ENCODE data around the gene C12orf60. TPM values are rescaled to one million over a fixed set of nuclear protein-coding genes. Genes with fewer than 3 reads are reported as not detected.
"Not testable (repeated sequence)": the region's sequence is repeated elsewhere in the genome, so short reads cannot be mapped to it uniquely, and the experiment has no call there.

The C12orf60 gene, protein sequence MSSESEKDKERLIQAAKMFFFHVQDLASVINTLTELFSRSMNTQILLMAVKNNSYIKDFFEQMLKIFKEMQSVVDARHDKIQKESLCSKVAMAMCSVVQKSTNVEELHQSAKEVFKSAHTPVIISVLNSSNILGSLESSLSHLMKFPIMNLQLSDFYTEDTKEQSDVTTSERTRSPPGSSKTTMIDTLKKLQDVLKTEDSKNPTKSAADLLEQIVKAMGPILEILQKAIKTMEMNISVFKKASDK
- 3.6 and 7.1 TPM in 2 replicates for total RNA-seq (2014; rRNA removed; shearing (Covaris generic); ENCODE audit: low replicate concordance)

GRCh38 chr12:14803011-14803829 is at the start of gene C12orf60, which contains the start of gene WBP11:
Gene C12orf60 (plus strand): TSS chr12:14803670. CDS start chr12:14822936, 19,266 bp downstream.
Gene WBP11 (minus strand): TSS chr12:14803478. CDS start chr12:14801383, 2,095 bp downstream.
- DNase-seq (ENCODE audit: low read depth), result peak; percentile 97

GRCh38 chr12:14756334-14757143 is 46.9 kb upstream of the C12orf60 start:
- in situ Hi-C loops (cut with HindIII; ENCODE audit: low pct_unique_long_range_greater_than_20kb, low sequenced_read_pairs), result no loop called here
- no peak for DNase-seq (ENCODE audit: low read depth)

More at GRCh38 chr12:14803011-14803829, at the start of gene C12orf60, which contains the start of gene WBP11:
- in situ Hi-C loops (cut with HindIII; ENCODE audit: low pct_unique_long_range_greater_than_20kb, low sequenced_read_pairs), result no loop called here

DNA sequence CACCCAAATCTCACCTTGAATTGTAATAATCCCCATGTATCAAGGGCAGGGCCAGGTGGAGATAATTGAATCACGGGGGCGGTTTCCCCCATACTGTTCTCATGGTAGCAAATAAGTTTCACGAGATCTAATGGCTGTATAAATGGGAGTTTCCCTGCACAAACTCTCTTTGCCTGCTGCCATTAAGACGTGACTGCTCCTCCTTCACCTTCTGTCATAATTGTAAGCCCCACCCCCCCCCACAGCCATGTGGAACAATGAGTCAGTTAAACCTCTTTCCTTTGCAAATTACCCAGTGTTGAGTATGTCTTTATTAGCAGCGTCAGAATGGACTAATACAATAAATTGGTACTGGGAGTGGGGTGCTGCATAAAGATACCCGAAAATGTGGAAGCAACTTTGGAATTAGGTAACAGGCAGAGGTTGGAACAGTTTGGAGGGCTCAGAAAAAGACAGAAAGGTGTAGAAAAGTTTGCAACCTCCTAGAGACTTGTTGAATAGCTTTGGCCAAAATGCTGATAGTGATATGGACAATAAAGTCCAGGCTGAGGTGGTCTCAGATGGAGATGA is 43.7 kb upstream of the C12orf60 start:
- DNase-seq (ENCODE audit: low read depth); in situ Hi-C loops (cut with HindIII; ENCODE audit: low pct_unique_long_range_greater_than_20kb, low sequenced_read_pairs): not testable (repeated sequence)

GRCh38 chr12:14765398-14765797 is 38.1 kb upstream of the C12orf60 start:
- no peak for DNase-seq (ENCODE audit: low read depth)
- in situ Hi-C loops (cut with HindIII; ENCODE audit: low pct_unique_long_range_greater_than_20kb, low sequenced_read_pairs), result no loop called here

DNA sequence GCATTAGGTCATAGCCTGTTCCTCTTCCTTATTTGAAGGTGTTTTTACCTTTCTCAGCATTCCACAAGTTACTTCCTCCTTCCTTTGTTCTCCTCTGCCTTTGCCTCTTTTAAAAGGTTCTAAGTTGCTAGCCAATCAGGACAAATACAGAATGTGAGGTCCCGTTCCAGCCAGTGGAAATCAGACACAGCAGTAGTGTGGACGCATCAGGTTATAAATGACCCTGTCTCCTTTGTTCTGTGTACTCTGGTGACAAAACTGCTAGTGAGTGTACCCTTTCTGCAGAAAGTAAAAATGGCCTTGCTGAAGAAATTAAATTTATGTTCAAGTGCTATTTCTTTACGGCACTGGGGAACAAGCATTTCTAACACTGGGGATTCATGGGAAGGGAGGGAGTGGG is 37.5 kb upstream of the C12orf60 start:
- in situ Hi-C loops (cut with HindIII; ENCODE audit: low pct_unique_long_range_greater_than_20kb, low sequenced_read_pairs); DNase-seq (ENCODE audit: low read depth): not testable (repeated sequence)

- in situ Hi-C loops (cut with HindIII; ENCODE audit: low pct_unique_long_range_greater_than_20kb, low sequenced_read_pairs), result no loop called here
- no peak for DNase-seq (ENCODE audit: low read depth)
Measured at GRCh38 chr12:14766649-14767215, 36.7 kb upstream of the C12orf60 start.

DNA sequence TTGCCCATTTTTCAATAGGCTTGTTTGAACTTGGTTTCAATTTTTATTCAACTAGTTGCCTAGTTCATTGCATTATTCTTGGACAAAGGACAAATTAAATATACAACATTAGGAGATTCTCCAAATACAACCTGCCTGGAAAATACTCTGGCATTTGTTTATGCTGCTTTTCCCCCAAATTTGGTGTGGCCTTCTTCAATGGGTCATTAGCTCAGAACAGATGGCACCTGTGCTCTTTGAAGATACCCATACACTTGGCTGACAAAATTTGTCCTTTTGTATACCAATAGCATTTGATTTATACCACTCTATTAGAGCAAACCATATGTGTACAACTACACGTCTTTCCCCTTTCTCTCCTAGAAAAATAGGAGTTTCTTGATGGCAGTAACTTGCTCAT is 35.9 kb upstream of the C12orf60 start:
- in situ Hi-C loops (cut with HindIII; ENCODE audit: low pct_unique_long_range_greater_than_20kb, low sequenced_read_pairs), result no loop called here

DNA sequence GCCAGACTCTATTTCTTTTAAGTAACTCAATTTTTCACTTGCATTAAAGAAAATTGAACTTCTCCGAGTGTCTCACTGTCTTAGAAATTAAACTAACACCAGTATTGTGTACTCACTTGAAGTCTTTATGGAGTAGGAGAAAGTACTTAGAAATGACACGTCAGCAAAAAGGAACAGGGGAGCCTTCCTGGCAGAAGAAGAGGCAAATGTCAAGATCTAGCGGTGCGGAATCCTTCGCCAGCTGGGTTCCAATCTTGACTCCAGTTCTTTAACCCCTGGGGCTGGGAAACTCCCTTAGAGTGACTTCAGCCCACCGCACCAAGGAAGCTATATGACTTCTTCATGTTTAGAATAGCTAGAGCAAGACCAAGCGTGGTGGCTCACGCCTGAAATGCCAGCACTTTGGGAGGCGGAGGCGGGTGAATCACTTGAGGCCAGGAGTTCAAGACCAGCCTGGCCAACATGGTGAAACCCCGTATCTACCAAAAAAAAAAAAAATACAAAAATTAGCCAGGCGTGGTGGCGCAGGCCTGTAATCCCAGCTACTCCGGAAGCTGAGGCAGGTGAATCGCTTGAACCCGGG is 34.6 kb upstream of the C12orf60 start:
- DNase-seq (ENCODE audit: low read depth), result peak; percentile 47
- in situ Hi-C loops (cut with HindIII; ENCODE audit: low pct_unique_long_range_greater_than_20kb, low sequenced_read_pairs), result no loop called here

More for the DNA sequence above, 35.9 kb upstream of the C12orf60 start:
- DNase-seq (ENCODE audit: low read depth), result no peak

- no peak for DNase-seq (ENCODE audit: low read depth)
- in situ Hi-C loops (cut with HindIII; ENCODE audit: low pct_unique_long_range_greater_than_20kb, low sequenced_read_pairs), result no loop called here
Measured at GRCh38 chr12:14769466-14769968, 34.0 kb upstream of the C12orf60 start.

- in situ Hi-C loops (cut with HindIII; ENCODE audit: low pct_unique_long_range_greater_than_20kb, low sequenced_read_pairs), result no loop called here
Measured at GRCh38 chr12:14769969-14770495, 33.4 kb upstream of the C12orf60 start.

GRCh38 chr12:14770496-14771461 is 32.7 kb upstream of the C12orf60 start:
- DNase-seq (ENCODE audit: low read depth), result peak; percentile 98

More at GRCh38 chr12:14769969-14770495, 33.4 kb upstream of the C12orf60 start:
- DNase-seq (ENCODE audit: low read depth), result peak; percentile 93

GRCh38 chr12:14771651-14772137 is 31.8 kb upstream of the C12orf60 start:
- DNase-seq (ENCODE audit: low read depth), result peak; percentile 33
- in situ Hi-C loops (cut with HindIII; ENCODE audit: low pct_unique_long_range_greater_than_20kb, low sequenced_read_pairs), result no loop called here

More at GRCh38 chr12:14770496-14771461, 32.7 kb upstream of the C12orf60 start:
- in situ Hi-C loops (cut with HindIII; ENCODE audit: low pct_unique_long_range_greater_than_20kb, low sequenced_read_pairs), result no loop called here

- in situ Hi-C loops (cut with HindIII; ENCODE audit: low pct_unique_long_range_greater_than_20kb, low sequenced_read_pairs), result no loop called here
- DNase-seq (ENCODE audit: low read depth), result no peak
Measured at GRCh38 chr12:14772946-14773345, 30.5 kb upstream of the C12orf60 start.

DNA sequence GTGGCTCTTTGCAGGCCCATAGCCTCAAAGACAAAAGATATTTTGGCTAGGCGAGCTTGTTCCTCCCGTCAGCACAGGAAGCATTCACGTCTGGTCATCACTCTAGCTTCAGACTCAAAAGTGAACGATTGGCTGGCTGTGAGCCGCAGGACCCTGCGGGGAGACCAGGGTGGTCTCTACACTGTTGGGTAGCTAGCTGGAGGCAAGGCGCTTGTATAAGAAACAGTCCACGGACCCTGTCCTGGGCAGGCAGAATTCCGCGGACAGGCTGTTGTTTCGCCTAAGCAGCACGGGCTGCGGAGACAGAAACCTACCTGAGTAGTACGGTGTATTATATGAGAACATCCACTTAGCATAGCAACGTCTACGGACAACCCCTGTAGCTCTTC is 29.8 kb upstream of the C12orf60 start:
- no peak for DNase-seq (ENCODE audit: low read depth)

DNA sequence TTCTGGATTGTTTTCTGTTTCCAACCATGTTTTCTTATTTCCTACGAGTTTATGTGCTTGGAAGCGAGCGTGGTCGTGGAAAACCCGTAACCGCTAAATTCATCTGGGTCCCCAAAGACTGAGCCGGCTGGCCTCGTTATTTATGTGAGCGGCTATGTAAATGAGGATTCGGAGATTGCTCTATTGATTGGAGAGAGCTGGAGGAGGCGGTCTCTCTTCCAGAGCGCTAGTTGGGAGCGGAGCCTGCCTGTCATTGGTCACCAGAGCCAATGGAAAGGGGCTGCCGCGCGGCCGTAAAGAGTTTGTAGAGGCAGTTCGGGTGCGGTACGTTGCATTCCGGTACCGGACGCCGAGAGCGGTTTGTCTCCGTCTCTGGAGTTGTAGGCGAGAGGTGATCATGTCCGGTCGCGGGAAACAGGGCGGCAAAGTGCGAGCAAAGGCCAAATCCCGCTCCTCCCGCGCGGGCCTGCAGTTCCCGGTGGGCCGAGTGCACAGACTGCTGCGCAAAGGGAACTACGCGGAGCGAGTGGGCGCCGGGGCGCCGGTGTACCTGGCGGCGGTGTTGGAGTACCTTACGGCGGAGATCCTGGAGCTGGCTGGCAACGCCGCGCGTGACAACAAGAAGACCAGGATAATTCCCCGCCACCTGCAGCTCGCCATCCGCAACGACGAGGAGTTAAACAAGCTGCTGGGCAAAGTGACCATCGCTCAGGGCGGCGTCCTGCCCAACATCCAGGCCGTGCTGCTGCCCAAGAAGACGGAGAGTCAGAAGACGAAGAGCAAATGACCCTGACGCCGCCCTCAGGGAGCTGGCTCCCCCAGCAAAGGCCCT is 29.2 kb upstream of the C12orf60 start:
- in situ Hi-C loops (cut with HindIII; ENCODE audit: low pct_unique_long_range_greater_than_20kb, low sequenced_read_pairs), result no loop called here

More for the DNA sequence above, 29.8 kb upstream of the C12orf60 start:
- in situ Hi-C loops (cut with HindIII; ENCODE audit: low pct_unique_long_range_greater_than_20kb, low sequenced_read_pairs), result no loop called here

More for the DNA sequence above, 29.2 kb upstream of the C12orf60 start:
- DNase-seq (ENCODE audit: low read depth), result peak; percentile 97

Data from Caki2 (cell line).